CD4-positive, alpha-beta T cell treated with Interleukin-4 for 4 hours (primary cell): Measurements from ENCODE around the gene ARHGAP9.
"Not testable (repeated sequence)": the region's sequence is repeated elsewhere in the genome, so short reads cannot be mapped to it uniquely, and the experiment has no call there.

ENCODE experiments used
- DNase-seq: peaks from one replicate; pipeline ENCODE4 v3.0.0-alpha.2; 2020

ARHGAP9 gene

GRCh38 chr12:57431654-57432188 lies 47.9 kb downstream of the ARHGAP9 start:
- DNase-seq: no peak

- DNase-seq: peak; percentile 94
Observed at GRCh38 chr12:57430931-57431566, 48.6 kb downstream of the ARHGAP9 start, which contains the start of gene R3HDM2. R3HDM2 (minus strand) TSS chr12:57431043; CDS start chr12:57310428, 120,615 bp downstream.

GRCh38 chr12:57430112-57430930 lies 49.3 kb downstream of the ARHGAP9 start:
- peak; percentile 15 for DNase-seq

- DNase-seq: no peak
Observed at GRCh38 chr12:57429473-57430111, 50.1 kb downstream of the ARHGAP9 start.

- no peak for DNase-seq
Observed at GRCh38 chr12:57428965-57429364, 50.7 kb downstream of the ARHGAP9 start.

DNA sequence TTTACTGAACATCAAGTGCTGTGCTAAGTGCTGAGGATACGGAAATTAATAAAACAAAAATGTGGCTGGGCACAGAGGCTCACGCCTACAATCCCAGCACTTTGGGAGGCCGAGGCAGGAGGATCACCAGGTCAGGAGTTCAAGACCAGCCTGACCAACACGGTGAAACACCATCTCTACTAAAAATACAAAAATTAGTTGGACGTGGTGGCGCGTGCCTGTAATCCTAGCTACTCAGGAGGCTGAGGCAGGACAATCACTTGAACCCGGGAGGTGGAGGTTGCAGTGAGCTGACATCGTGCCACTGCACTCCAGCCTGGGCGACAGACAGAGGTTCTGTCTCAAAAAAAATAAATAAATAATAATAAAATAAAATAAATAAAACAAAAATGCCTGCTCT lies 52.7 kb downstream of the ARHGAP9 start:
- not testable (repeated sequence) for DNase-seq
